ENCODE data around the gene BRSK1.

Gene BRSK1

DNA sequence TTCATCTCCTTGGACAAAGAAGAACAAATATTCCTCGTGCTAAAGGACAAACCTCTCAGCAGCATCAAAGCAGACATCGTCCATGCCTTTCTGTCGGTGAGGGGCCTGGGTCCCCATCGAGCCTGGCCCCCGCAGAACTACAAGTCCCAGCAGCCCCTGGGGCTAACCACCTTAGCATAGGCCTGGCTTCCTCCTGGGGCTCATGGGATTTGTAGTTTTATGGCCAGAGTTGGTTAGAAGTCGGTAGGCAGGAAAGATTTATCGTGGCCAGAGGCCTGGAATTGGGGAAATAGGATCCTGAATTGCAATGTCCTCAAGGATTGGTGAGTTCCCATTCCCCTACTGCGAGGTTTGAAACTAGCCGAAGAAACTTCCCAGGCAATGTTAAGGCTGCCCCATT lies 21.7 kb downstream of the BRSK1 start:
- CTCF ChIA-PET, result no interaction called here

DNA sequence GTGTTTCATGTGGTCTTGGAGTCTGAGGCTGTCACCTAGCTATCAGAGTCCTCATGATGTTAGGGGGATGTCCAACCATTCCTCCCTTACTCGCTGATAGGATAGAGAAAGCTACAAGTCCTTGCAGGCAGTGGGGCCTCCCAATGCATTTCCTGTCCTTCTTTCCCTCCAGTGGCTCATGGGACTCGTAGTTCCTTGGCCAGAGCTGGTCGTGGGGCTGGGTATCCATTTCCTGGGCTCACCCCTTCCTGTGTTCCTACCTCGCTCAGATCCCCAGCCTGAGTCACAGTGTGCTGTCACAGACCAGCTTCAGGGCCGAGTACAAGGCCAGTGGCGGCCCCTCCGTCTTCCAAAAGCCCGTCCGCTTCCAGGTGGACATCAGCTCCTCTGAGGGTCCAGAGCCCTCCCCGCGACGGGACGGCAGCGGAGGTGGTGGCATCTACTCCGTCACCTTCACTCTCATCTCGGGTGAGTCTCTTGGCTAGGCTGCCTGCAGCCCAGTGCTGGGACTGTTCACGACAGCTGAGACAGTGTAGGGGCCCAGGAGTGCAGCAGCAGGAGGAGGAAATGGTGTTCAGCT lies 22.3 kb downstream of the BRSK1 start:
- TF ChIP-seq, protein P1, sequence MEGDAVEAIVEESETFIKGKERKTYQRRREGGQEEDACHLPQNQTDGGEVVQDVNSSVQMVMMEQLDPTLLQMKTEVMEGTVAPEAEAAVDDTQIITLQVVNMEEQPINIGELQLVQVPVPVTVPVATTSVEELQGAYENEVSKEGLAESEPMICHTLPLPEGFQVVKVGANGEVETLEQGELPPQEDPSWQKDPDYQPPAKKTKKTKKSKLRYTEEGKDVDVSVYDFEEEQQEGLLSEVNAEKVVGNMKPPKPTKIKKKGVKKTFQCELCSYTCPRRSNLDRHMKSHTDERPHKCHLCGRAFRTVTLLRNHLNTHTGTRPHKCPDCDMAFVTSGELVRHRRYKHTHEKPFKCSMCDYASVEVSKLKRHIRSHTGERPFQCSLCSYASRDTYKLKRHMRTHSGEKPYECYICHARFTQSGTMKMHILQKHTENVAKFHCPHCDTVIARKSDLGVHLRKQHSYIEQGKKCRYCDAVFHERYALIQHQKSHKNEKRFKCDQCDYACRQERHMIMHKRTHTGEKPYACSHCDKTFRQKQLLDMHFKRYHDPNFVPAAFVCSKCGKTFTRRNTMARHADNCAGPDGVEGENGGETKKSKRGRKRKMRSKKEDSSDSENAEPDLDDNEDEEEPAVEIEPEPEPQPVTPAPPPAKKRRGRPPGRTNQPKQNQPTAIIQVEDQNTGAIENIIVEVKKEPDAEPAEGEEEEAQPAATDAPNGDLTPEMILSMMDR (IDR thresholded peaks at IDR 0.05; ENCODE audit: control extremely low read depth, extremely low read depth, low read depth, missing control alignments), result no peak
- POLR2A ChIA-PET, result no interaction called here
- CTCF ChIA-PET, result interaction anchor here (1.0 to 1.3 kb wide), 2 partner anchors 11 to 33 kb away, joined by 3 to 4 read pairs; no protein-coding TSS in a partner anchor
- no peak for DNase-seq (ENCODE audit: extremely low spot score)

More for the DNA sequence above, 21.7 kb downstream of the BRSK1 start:
- POLR2A ChIA-PET, result no interaction called here
- DNase-seq (ENCODE audit: extremely low spot score), result peak; percentile 65
- TF ChIP-seq, protein P1 (IDR thresholded peaks at IDR 0.05; ENCODE audit: control extremely low read depth, extremely low read depth, low read depth, missing control alignments), result no peak

DNA sequence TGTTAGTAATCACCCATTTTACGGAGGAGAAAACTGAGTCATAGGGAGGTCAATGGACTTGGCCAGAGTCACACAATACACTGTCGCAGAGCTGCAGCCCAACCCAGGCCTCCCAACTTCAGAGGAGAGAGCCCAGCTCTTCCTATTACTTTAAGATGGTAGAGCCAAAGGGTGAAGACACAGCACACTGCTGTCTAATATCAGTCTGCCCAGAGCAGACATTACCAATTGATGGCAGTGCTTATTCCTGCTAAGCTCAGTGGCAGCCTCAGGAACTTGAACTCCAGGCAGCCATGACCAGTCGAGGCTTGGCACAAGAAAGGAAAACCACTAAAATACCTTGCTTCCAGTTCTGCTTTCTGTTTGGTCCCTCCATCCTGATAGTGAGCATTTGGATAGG lies 22.9 kb downstream of the BRSK1 start:
- CTCF ChIA-PET, result interaction anchor here (1.0 to 1.3 kb wide), 2 partner anchors 10 to 32 kb away, joined by 3 to 4 read pairs; no protein-coding TSS in a partner anchor
- no peak for DNase-seq (ENCODE audit: extremely low spot score)
- POLR2A ChIA-PET, result no interaction called here
- TF ChIP-seq, protein P1 (IDR thresholded peaks at IDR 0.05; ENCODE audit: control extremely low read depth, extremely low read depth, low read depth, missing control alignments), result no peak

DNA sequence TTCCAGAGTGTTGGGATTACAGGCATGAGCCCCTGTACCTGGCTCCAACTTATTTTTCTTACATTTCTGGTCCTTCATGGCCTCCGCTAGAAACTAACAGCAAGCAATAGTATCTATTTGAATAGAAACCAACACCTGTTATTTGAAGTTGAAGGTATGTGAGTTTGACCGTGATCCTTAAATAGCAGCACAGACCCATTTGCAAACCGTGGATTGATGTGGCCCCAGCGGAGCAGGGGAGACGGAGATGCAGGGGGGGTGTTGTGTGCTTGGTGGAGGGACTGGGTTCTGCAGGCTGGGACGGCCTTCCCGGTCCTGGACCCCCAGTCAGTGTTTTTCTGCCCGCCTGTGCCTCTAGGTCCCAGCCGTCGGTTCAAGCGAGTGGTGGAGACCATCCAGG lies 24.5 kb downstream of the BRSK1 start:
- TF ChIP-seq, protein P1 (IDR thresholded peaks at IDR 0.05; ENCODE audit: control extremely low read depth, extremely low read depth, low read depth, missing control alignments), result no peak
- POLR2A ChIA-PET, result no interaction called here
- DNase-seq (ENCODE audit: extremely low spot score), result no peak
- CTCF ChIA-PET, result no interaction called here

DNA sequence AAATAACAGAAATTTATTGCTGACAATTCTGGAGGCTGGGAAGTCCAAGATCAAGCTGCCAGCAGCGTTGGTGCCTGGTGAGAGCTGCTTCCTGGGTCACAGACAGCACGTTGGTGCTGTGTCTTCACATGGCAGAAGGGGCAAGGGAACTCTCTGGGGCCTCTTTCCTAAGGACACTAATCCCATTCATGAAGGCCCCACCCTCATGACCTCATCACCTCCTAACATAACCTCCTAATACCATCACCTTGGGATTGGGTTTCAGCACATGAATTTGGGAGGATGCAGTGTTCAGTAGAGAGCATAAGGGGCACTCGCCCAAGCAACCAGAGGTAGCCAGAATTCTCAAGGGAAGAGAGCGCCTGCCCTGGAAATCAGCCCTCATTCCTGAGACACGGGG lies 25.7 kb downstream of the BRSK1 start:
- no peak for DNase-seq (ENCODE audit: extremely low spot score)
- TF ChIP-seq, protein P1 (IDR thresholded peaks at IDR 0.05; ENCODE audit: control extremely low read depth, extremely low read depth, low read depth, missing control alignments), result no peak
- ChIA-PET POLR2A (no interaction called here), CTCF (interaction anchor here (7.7 kb wide), 1 partner anchor 7 kb away, joined by 42 read pairs; no protein-coding TSS in a partner anchor)

DNA sequence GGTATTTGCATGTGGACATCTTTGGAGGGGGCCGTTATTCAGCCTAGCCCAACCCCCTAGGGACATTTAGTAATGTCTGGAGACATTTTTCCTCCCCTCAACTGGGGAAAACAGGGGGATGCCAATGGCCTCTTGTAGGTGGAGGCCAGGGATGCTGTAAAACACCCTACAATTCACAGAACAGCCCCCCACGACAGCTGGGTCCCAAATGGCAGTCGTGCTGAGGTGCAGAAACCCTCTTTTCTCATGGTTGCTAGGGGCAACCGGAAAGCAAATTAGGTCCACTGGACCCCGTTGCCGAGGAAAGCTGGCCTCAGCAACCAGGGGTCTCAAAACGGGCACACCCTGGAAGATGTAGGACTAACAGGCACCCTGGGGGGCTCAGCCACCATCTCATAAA lies 26.7 kb downstream of the BRSK1 start:
- CTCF ChIA-PET, result interaction anchor here (7.7 kb wide), 1 partner anchor 8 kb away, joined by 42 read pairs; no protein-coding TSS in a partner anchor
- no peak for DNase-seq (ENCODE audit: extremely low spot score)
- POLR2A ChIA-PET, result no interaction called here
- TF ChIP-seq, protein P1 (IDR thresholded peaks at IDR 0.05; ENCODE audit: control extremely low read depth, extremely low read depth, low read depth, missing control alignments), result no peak

Data from GM10248 (cell line).